Pancreas (tissue), 10 donors: ENCODE results near the gene INPP5D. TPM values are rescaled to one million over a fixed set of nuclear protein-coding genes. Genes with fewer than 3 reads are reported as not detected.

Experiments used
- ATAC-seq, 4 donors: fragments of 200-7000 bp; cut with Tn5 transposase; one replicate each; pipeline versions ENCODE4 v1.8.0 to v1.9.1; 2020; ENCODE audit warnings: mild to moderate bottlenecking in 4 of 4, moderate library complexity in 4 of 4
- DNase-seq, 6 donors: peaks; one replicate each; pipeline ENCODE4 v3.0.0-alpha.2; 2020
- FAIRE-seq: peaks from 2 replicates; lab custom pipeline; 2012; peaks lifted over from hg19 to GRCh38; lab: Jason Lieb, UNC
- H3K27ac ChIP-seq, 4 donors: fragments of 200-600 bp; sonication (generic); 1 replicate in 3 of 4; 2 replicates in 1 of 4; pipeline versions ENCODE4 v1.5.0 to v1.8.0; 2020
- H3K27me3 ChIP-seq, 4 donors: fragments of 200-600 bp; one replicate each; pipeline ENCODE4 v1.8.0; 2021
- H3K36me3 ChIP-seq, 3 donors: fragments of 200-600 bp; sonication (generic) in 1 of 3; one replicate each; pipeline versions ENCODE4 v1.5.0 to v1.8.0; 2020 to 2021
- H3K4me1 ChIP-seq, 3 donors: fragments of 200-600 bp; one replicate each; pipeline ENCODE4 v1.8.0; 2021
- H3K4me3 ChIP-seq, 4 donors: fragments of 200-600 bp; sonication (generic) in 2 of 4; one replicate each; pipeline versions ENCODE4 v1.5.0 to v1.8.0; 2020 to 2021
- H3K9me3 ChIP-seq, 4 donors: fragments of 200-600 bp; one replicate each; pipeline ENCODE4 v1.8.0; 2021
- CTCF ChIP-seq, 4 donors: fragments of 200-600 bp; sonication (generic) in 3 of 4; IDR thresholded peaks; one replicate each; pipeline versions ENCODE4 v1.5.0 to v1.8.0; 2021; ENCODE audit warnings: antibody characterized with exemption in 4 of 4
- WGBS, 2 donors: extraction: QIAGEN DNeasy Blood & Tissue Kit; methylation state at CpG; one replicate each; pipeline ENCODE4 v1.1.7; 2013; 5-methylcytosine and 5-hydroxymethylcytosine counted together
- intact Hi-C, 3 donors: fragments of 100-400 bp; cut with DNase I; formaldehyde crosslinking; loops; one replicate each; pipeline versions ENCODE4 v1.11.1 to v1.14.2; 2022
- polyA plus RNA-seq, 2 donors: library from polyadenylated mRNA; stranded (reverse); fragments of 200-250 nt; gene quantifications; one replicate each; pipeline ENCODE4 v1.2.3, GENCODE V29; 2013
- total RNA-seq, 6 donors: library from RNA; stranded (reverse); fragmentation: NEBNext Ultra II Directional in 4 of 6; extraction: Animal tissue kit (Norgen Biotek cat#: 25700) in 4 of 6; gene quantifications; one replicate each; pipeline versions ENCODE4 v1.2.1 to v1.2.4, GENCODE V29; 2021 to 2023
- donor health status: healthy with polysubstance abuse.
- donor health status: DM: no; HTN: no; CAD: no; lungs with moderate emphysema.
- donor health status: DM: no; HTN: no; CAD: no.
- donor health status: control.
- donor health status: control.
- donor health status: Bipolar disorder and iron deficiency.
- donor health status: DM: yes; HTN: yes; CAD: no.
- donor health status: DM: no; HTN: no; CAD: no.
- donor health status: DM: no; HTN: no; CAD: no.
- donor health status: DM: yes; HTN: yes; CAD: no.

The INPP5D gene
- total and polyA plus RNA-seq, 8 donors = 1.1 to 11.4 (median 2.3) TPM

- intact Hi-C loops = no loop called here
- no peak for ATAC-seq
Measured at GRCh38 chr2:233223059-233223894, 163.1 kb downstream of the INPP5D start.

GRCh38 chr2:233225230-233226068, 165.3 kb downstream of the INPP5D start:
- no peak for FAIRE-seq

More at GRCh38 chr2:233223059-233223894, 163.1 kb downstream of the INPP5D start:
- no peaks in the 10 kb centered on the region for H3K27me3 ChIP-seq
- no peak for FAIRE-seq
- H3K27ac ChIP-seq = no peak overlapping the region
- no peaks in the 10 kb centered on the region for H3K4me1 ChIP-seq
- H3K36me3 ChIP-seq = no peaks in the 10 kb centered on the region
- TF ChIP-seq CTCF (IDR thresholded peaks at IDR 0.05) = no peak
- no peaks in the 10 kb centered on the region for H3K9me3 ChIP-seq
- WGBS, 2 donors = 78 to 88% methylated on average over 14 of the region's 14 CpGs
- DNase-seq = no peak
- H3K4me3 ChIP-seq = no peak overlapping the region

GRCh38 chr2:233226511-233227031, 166.4 kb downstream of the INPP5D start:
- Histone ChIP-seq H3K9me3 (no peaks in the 10 kb centered on the region), H3K4me1 (no peaks in the 10 kb centered on the region), H3K27ac (no peak overlapping the region), H3K4me3 (no peak overlapping the region), H3K27me3 (no peaks in the 10 kb centered on the region), H3K36me3 (no peaks in the 10 kb centered on the region)
- TF ChIP-seq CTCF (IDR thresholded peaks at IDR 0.05) = no peak
- intact Hi-C loops = no loop called here
- DNase-seq (no peak), ATAC-seq (no peak), FAIRE-seq (no peak)
- WGBS, 2 donors = 75 to 80% methylated on average over 2 of the region's 2 CpGs

More at GRCh38 chr2:233225230-233226068, 165.3 kb downstream of the INPP5D start:
- H3K27ac ChIP-seq = no peak overlapping the region
- H3K9me3 ChIP-seq = no peaks in the 10 kb centered on the region
- 68 to 73% methylated on average over 5 of the region's 5 CpGs for WGBS, 2 donors
- H3K4me3 ChIP-seq = no peak overlapping the region
- H3K36me3 ChIP-seq = no peaks in the 10 kb centered on the region
- intact Hi-C loops = no loop called here
- no peak for DNase-seq
- no peak for ATAC-seq
- no peaks in the 10 kb centered on the region for H3K27me3 ChIP-seq
- no peak for TF ChIP-seq CTCF (IDR thresholded peaks at IDR 0.05)
- H3K4me1 ChIP-seq = no peaks in the 10 kb centered on the region

GRCh38 chr2:233227346-233227978, 167.3 kb downstream of the INPP5D start:
- no peaks in the 10 kb centered on the region for H3K4me1 ChIP-seq
- intact Hi-C loops = no loop called here
- ATAC-seq (no peak), FAIRE-seq (no peak), DNase-seq (no peak)
- no peaks in the 10 kb centered on the region for H3K36me3 ChIP-seq
- 60 to 79% methylated on average over 7 of the region's 7 CpGs for WGBS, 2 donors
- no peaks in the 10 kb centered on the region for H3K9me3 ChIP-seq
- H3K27ac ChIP-seq = no peak overlapping the region
- H3K27me3 ChIP-seq = no peaks in the 10 kb centered on the region
- no peak overlapping the region for H3K4me3 ChIP-seq
- TF ChIP-seq CTCF (IDR thresholded peaks at IDR 0.05) = no peak
